Suprapubic skin (tissue), 4 donors: ENCODE results near the gene P4HA2. TPM values are rescaled to one million over a fixed set of nuclear protein-coding genes. Genes with fewer than 3 reads are reported as not detected.

Source experiments
- DNase-seq, 2 donors: peaks; one replicate each; pipeline ENCODE4 v3.0.0-alpha.2; 2019; ENCODE audit warnings: low spot score in 2 of 2
- H3K27ac ChIP-seq: fragments of 200-600 bp; sonication (generic); one replicate; pipeline ENCODE4 v1.5.1; 2019
- H3K27me3 ChIP-seq: fragments of 200-600 bp; sonication (generic); one replicate; pipeline ENCODE4 v1.5.1; 2019
- H3K36me3 ChIP-seq: fragments of 200-600 bp; sonication (generic); one replicate; pipeline ENCODE4 v1.5.1; 2019
- H3K4me1 ChIP-seq: fragments of 200-600 bp; sonication (generic); one replicate; pipeline ENCODE4 v1.5.1; 2019
- H3K4me3 ChIP-seq: fragments of 200-600 bp; sonication (generic); one replicate; pipeline ENCODE4 v1.5.1; 2019; ENCODE audit warnings: mild to moderate bottlenecking
- H3K9me3 ChIP-seq: fragments of 200-600 bp; sonication (generic); one replicate; pipeline ENCODE4 v1.5.1; 2019
- CTCF ChIP-seq, 2 donors: fragments of 200-600 bp in 1 of 2; fragments of 450-650 bp in 1 of 2; sonication (generic) in 1 of 2; IDR thresholded peaks; one replicate each; pipeline ENCODE4 v1.5.1; 2016 to 2019; ENCODE audit warnings: antibody characterized with exemption in 2 of 2, mild to moderate bottlenecking in 1 of 2, moderate library complexity in 1 of 2
- EP300 ChIP-seq: sonication (generic); formaldehyde crosslinking; IDR thresholded peaks from one replicate; pipeline ENCODE4 v1.6.1; 2017; ENCODE audit warnings: antibody characterized with exemption
- POLR2A ChIP-seq, 2 donors: fragments of 450-650 bp; IDR thresholded peaks; one replicate each; pipeline ENCODE4 v1.6.1; 2017; ENCODE audit warnings: antibody characterized with exemption in 2 of 2, mild to moderate bottlenecking in 2 of 2, moderate library complexity in 2 of 2
- POLR2AphosphoS5 ChIP-seq, 3 donors: sonication (generic); formaldehyde crosslinking; IDR thresholded peaks; one replicate each; pipeline ENCODE4 v1.6.1; 2017; ENCODE audit warnings: antibody characterized with exemption in 3 of 3
- WGBS: methylation state at CpG from one replicate; pipeline ENCODE4 v1.1.5; 2018; 5-methylcytosine and 5-hydroxymethylcytosine counted together
- total RNA-seq, 4 donors: library from RNA; depleted of rRNA; stranded (reverse); fragments of >200 nt; gene quantifications; one replicate each; pipeline ENCODE4 v1.1.0, GENCODE V29; 2016

P4HA2 gene
- total RNA-seq, 4 donors from 2014 or later: 23.9 to 42.0 (median 30.9) TPM

GRCh38 chr5:132218321-132218720 is 9.3 kb downstream of the P4HA2 start:
- no peak for TF ChIP-seq EP300
- TF ChIP-seq POLR2AphosphoS5 (IDR thresholded peaks at IDR 0.05): no peak
- TF ChIP-seq POLR2A (IDR thresholded peaks at IDR 0.05): no peak
- no peak for TF ChIP-seq CTCF (IDR thresholded peaks at IDR 0.05)
- Histone ChIP-seq H3K36me3 (peaks cover 5% of the 10 kb centered on the region), H3K4me1 (peaks cover 52% of the 10 kb centered on the region), H3K4me3 (no peak overlapping the region), H3K27me3 (no peaks in the 10 kb centered on the region), H3K27ac (no peak overlapping the region), H3K9me3 (no peaks in the 10 kb centered on the region)
- 75% methylated on average over 4 of the region's 4 CpGs for WGBS
- DNase-seq: peak in 1 of 2 donors; percentile 8

GRCh38 chr5:132215329-132215728 is 12.3 kb downstream of the P4HA2 start:
- Histone ChIP-seq H3K4me3 (no peak overlapping the region), H3K27me3 (no peaks in the 10 kb centered on the region), H3K4me1 (peaks cover 24% of the 10 kb centered on the region), H3K27ac (peak overlapping the region; percentile 75), H3K9me3 (no peaks in the 10 kb centered on the region), H3K36me3 (peaks cover 29% of the 10 kb centered on the region)
- peak; percentile 92 to 95 for DNase-seq
- WGBS: 17% methylated on average over 4 of the region's 5 CpGs
- TF ChIP-seq POLR2AphosphoS5 (IDR thresholded peaks at IDR 0.05) (peak in 2 of 3 donors; percentile 23 to 52), EP300 (peak; percentile 19), POLR2A (IDR thresholded peaks at IDR 0.05) (no peak)

GRCh38 chr5:132214491-132214890 is 13.2 kb downstream of the P4HA2 start:
- Histone ChIP-seq H3K27ac (peak overlapping the region; percentile 75), H3K9me3 (no peaks in the 10 kb centered on the region), H3K36me3 (peaks cover 38% of the 10 kb centered on the region), H3K4me1 (peaks cover 17% of the 10 kb centered on the region), H3K27me3 (no peaks in the 10 kb centered on the region), H3K4me3 (no peak overlapping the region)
- TF ChIP-seq POLR2AphosphoS5 (IDR thresholded peaks at IDR 0.05): no peak
- no peak for TF ChIP-seq EP300
- TF ChIP-seq CTCF (IDR thresholded peaks at IDR 0.05): no peak
- WGBS: 100% methylated on average over 4 of the region's 4 CpGs
- DNase-seq: no peak

- TF ChIP-seq POLR2AphosphoS5 (IDR thresholded peaks at IDR 0.05) (no peak), POLR2A (IDR thresholded peaks at IDR 0.05) (no peak), EP300 (no peak), CTCF (IDR thresholded peaks at IDR 0.05) (no peak)
- Histone ChIP-seq H3K27me3 (no peaks in the 10 kb centered on the region), H3K9me3 (no peaks in the 10 kb centered on the region), H3K36me3 (peaks cover 45% of the 10 kb centered on the region), H3K4me3 (no peak overlapping the region), H3K27ac (no peak overlapping the region), H3K4me1 (peaks cover 17% of the 10 kb centered on the region)
- WGBS: 94% methylated on average over 5 of the region's 7 CpGs
- no peak for DNase-seq
Observed at GRCh38 chr5:132213666-132214065, 14.0 kb downstream of the P4HA2 start.

GRCh38 chr5:132211787-132212186 is 15.9 kb downstream of the P4HA2 start:
- Histone ChIP-seq H3K4me1 (peaks cover 17% of the 10 kb centered on the region), H3K36me3 (peaks cover 54% of the 10 kb centered on the region), H3K27me3 (no peaks in the 10 kb centered on the region), H3K4me3 (no peak overlapping the region), H3K9me3 (no peaks in the 10 kb centered on the region), H3K27ac (no peak overlapping the region)
- no peak for TF ChIP-seq POLR2A (IDR thresholded peaks at IDR 0.05)
- no peak for TF ChIP-seq CTCF (IDR thresholded peaks at IDR 0.05)
- no peak for TF ChIP-seq POLR2AphosphoS5 (IDR thresholded peaks at IDR 0.05)
- TF ChIP-seq EP300: no peak
- WGBS: 36% methylated on average over 1 of the region's 1 CpG
- no peak for DNase-seq

GRCh38 chr5:132210944-132211343 is 16.7 kb downstream of the P4HA2 start:
- H3K4me3 ChIP-seq: no peak overlapping the region
- H3K4me1 ChIP-seq: peaks cover 17% of the 10 kb centered on the region
- no peak for DNase-seq
- H3K9me3 ChIP-seq: no peaks in the 10 kb centered on the region
- no peak overlapping the region for H3K27ac ChIP-seq
- TF ChIP-seq POLR2AphosphoS5 (IDR thresholded peaks at IDR 0.05) (no peak), POLR2A (IDR thresholded peaks at IDR 0.05) (no peak), EP300 (no peak), CTCF (IDR thresholded peaks at IDR 0.05) (no peak)
- peaks cover 54% of the 10 kb centered on the region for H3K36me3 ChIP-seq
- H3K27me3 ChIP-seq: no peaks in the 10 kb centered on the region
- 100% methylated on average over 1 of the region's 1 CpG for whole genome bisulfite sequencing
